HL-60 (cell line): ENCODE results near the gene CNTN5.
"Not testable (repeated sequence)": the region's sequence is repeated elsewhere in the genome, so short reads cannot be mapped to it uniquely, and the experiment has no call there.

Experiments
- DNase-seq, 2 experiments: peaks; one replicate each; pipeline ENCODE4 v3.0.0-alpha.2; 2010 to 2020; ENCODE audit warnings: low read depth in 1 of 2, low spot score in 1 of 2
- H3K27ac ChIP-seq: fragments of 250-450 bp; sonication (Bioruptor Pico); replicated peaks from 2 replicates; pipeline ENCODE4 v1.5.1; 2020; ENCODE audit warnings: mild to moderate bottlenecking, moderate library complexity
- H3K27me3 ChIP-seq: fragments of 250-450 bp; sonication (Bioruptor Pico); 2 replicates; pipeline ENCODE4 v1.5.1; 2021; ENCODE audit warnings: mild to moderate bottlenecking, moderate library complexity; ENCODE audit not compliant: insufficient read depth, poor library complexity, severe bottlenecking
- H3K4me3 ChIP-seq: replicated peaks from 2 replicates; pipeline ENCODE4 v1.5.1; 2011; ENCODE audit warnings: mild to moderate bottlenecking, control low read depth, low read length; ENCODE audit not compliant: insufficient read depth
- CTCF ChIP-seq: IDR thresholded peaks from one replicate; pipeline ENCODE4 v1.5.1; 2011; ENCODE audit warnings: low read length, control low read depth, inconsistent platforms; ENCODE audit not compliant: insufficient read depth
- GABPA ChIP-seq: IDR thresholded peaks from 2 replicates; pipeline ENCODE4 v1.6.1; 2012; ENCODE audit warnings: low read depth
- POLR2AphosphoS5 ChIP-seq: IDR thresholded peaks from 2 replicates; pipeline ENCODE4 v1.6.1; 2012; ENCODE audit warnings: low read depth
- REST ChIP-seq: IDR thresholded peaks from 2 replicates; pipeline ENCODE4 v1.6.1; 2012; ENCODE audit warnings: low read depth; ENCODE audit not compliant: insufficient replicate concordance
- SPI1 ChIP-seq: IDR thresholded peaks from 2 replicates; pipeline ENCODE4 v1.6.1; 2012; ENCODE audit warnings: low read depth, mild to moderate bottlenecking, borderline replicate concordance

CNTN5 gene

DNA sequence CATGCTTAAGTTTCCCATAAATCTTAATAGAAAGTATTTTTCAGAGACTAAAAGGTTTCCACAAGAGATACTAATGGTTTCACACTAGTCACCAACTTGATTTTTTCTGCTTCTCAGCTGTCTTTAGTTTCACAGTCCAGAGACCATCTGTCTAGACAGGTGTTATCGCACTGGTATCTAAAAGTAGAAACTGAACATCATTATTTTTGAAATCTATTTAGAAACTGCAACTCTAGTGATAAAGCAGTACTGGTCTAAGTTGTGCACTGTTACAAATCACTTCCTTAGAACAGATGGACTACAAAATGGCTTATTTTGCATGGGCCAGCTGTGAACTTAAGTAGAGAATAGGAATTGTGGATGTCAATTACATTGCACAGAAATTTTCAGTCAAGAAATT is 78.0 kb downstream of the CNTN5 start:
- TF ChIP-seq POLR2AphosphoS5 (no peak), REST (no peak), CTCF (no peak), SPI1 (no peak), GABPA (no peak)
- Histone ChIP-seq H3K27ac (no peak overlapping the region), H3K27me3 (no peaks in the 10 kb centered on the region), H3K4me3 (no peak overlapping the region)
- no peak for DNase-seq

DNA sequence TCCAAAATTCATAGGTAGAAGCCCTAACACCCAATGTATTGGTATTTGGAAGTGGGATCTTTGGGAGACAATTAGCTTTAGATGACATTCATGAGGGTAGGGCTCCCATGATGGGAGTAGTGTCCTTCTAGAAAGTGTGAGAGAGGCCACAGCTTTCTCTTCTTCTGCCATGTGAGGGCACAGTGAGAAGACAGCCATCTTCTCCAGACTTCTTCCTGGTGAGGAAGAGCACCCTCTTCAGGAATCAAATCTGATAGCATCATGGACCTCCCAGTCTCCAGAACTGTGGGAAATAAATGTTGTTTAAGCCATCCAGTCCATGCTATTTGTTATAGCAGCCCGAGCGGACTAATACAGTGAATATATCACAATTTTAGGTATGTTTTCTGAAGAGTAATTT is 96.9 kb downstream of the CNTN5 start:
- no peaks in the 10 kb centered on the region for H3K27me3 ChIP-seq
- no peak overlapping the region for H3K27ac ChIP-seq
- H3K4me3 ChIP-seq = no peak overlapping the region
- DNase-seq = no peak
- no peak for TF ChIP-seq REST

- H3K27ac ChIP-seq, DNase-seq, H3K27me3 ChIP-seq, H3K4me3 ChIP-seq: not testable (repeated sequence)
Observed at GRCh38 chr11:99133862-99134261, 113.1 kb downstream of the CNTN5 start.

DNA sequence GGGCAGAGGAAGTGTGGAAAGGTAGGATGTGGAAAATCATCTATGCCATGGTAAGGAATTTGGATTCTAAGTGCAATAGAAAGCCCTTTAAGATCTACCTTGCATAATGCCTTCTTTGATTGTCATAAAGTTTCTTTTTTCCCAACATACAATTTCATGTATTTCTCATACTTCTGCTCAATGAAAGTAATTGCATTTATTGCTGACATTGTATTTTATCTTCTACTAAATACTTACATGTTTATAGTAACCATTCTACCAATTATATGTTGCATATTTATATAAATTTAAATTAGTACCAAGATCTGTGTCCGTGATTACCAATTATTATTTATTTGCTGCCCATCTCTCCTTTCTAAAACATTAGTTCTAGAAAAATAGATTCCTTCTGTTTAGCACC is 114.8 kb downstream of the CNTN5 start:
- Histone ChIP-seq H3K27me3 (no peaks in the 10 kb centered on the region), H3K27ac (no peak overlapping the region), H3K4me3 (no peak overlapping the region)
- TF ChIP-seq POLR2AphosphoS5 (no peak), REST (no peak), GABPA (no peak), CTCF (no peak), SPI1 (no peak)
- no peak for DNase-seq
